Measurements from ENCODE around the gene SOX6. TPM values are rescaled to one million over a fixed set of nuclear protein-coding genes. Genes with fewer than 3 reads are reported as not detected.

SOX6 gene
- total RNA-seq, 4 donors from 2014 or later = 0.29 to 20.5 (median 8.2) TPM

DNA sequence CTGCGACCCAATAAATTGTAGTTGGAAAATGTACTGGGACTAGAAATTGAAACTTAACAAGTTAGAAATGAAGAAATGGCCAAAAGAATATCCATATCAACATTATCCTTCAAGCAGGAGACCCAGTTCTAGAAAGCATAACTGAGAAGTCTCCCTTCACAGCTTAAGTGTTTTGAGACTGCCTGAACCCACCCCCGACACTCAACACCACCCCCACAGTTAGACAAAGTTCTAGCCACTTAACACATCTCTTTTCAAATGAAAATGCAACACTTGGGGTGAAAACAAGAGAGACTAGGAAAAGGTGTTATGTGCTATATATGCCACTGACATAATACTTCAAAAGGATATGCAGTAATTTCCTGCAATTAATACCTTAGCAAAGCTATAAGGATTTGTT, 184.5 kb downstream of the SOX6 start:
- TF ChIP-seq, protein P1, sequence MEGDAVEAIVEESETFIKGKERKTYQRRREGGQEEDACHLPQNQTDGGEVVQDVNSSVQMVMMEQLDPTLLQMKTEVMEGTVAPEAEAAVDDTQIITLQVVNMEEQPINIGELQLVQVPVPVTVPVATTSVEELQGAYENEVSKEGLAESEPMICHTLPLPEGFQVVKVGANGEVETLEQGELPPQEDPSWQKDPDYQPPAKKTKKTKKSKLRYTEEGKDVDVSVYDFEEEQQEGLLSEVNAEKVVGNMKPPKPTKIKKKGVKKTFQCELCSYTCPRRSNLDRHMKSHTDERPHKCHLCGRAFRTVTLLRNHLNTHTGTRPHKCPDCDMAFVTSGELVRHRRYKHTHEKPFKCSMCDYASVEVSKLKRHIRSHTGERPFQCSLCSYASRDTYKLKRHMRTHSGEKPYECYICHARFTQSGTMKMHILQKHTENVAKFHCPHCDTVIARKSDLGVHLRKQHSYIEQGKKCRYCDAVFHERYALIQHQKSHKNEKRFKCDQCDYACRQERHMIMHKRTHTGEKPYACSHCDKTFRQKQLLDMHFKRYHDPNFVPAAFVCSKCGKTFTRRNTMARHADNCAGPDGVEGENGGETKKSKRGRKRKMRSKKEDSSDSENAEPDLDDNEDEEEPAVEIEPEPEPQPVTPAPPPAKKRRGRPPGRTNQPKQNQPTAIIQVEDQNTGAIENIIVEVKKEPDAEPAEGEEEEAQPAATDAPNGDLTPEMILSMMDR (IDR thresholded peaks at IDR 0.05) = no peak
- TF ChIP-seq POLR2A (IDR thresholded peaks at IDR 0.05) = no peak
- DNase-seq = no peak
- intact Hi-C loops (cut with DNase I; ENCODE audit: low total_unique reads) = no loop called here
- Histone ChIP-seq H3K36me3 (no peaks in the 10 kb centered on the region), H3K9me3 (no peaks in the 10 kb centered on the region), H3K4me1 (no peaks in the 10 kb centered on the region), H3K4me3 (no peak overlapping the region), H3K27ac (no peak overlapping the region), H3K27me3 (no peaks in the 10 kb centered on the region)

DNA sequence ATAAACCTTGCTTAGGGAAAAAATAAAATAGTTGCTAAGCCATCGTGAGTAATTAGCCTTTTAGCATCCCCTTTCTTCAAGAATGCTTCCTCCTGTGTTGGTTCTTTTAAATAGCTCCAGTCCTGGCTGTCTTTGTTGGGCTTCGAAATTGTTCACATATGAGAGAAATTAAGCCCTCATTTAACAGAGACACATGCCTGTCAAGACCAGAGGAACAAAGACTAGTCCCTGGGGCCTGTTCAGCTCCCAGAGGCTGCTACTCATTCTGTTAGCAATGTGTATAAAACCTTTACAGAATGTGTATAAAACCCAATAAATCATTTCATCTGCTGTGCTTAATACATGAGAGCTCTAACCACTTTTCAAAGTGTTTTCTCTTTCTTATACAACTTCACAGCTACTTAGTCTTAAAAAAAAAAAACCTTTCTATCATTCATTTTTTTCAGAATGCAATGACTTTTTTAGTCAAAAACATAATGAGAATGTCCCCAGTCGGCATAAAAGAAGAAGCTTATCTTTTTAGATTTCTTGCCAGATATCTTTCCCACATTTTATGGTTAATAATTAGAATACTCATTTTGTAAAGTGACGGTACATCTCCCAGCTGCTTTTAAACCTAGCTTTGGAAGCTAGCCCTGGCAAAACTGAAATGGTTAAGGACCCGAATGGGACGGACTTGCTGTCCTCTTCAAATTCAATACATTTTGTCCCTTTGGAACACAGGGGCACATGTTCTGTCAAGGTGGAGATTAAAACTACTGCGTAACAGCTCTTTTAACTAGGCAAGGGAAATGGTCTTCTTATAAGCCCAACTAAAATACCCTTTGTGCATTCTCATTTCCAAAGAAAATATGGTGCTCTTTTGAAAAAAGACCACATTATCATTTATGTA, 186.1 kb downstream of the SOX6 start:
- TF ChIP-seq, protein P1 (IDR thresholded peaks at IDR 0.05) = no peak
- no peak for TF ChIP-seq POLR2A (IDR thresholded peaks at IDR 0.05)
- no peak for DNase-seq
- Histone ChIP-seq H3K27me3 (no peaks in the 10 kb centered on the region), H3K9me3 (no peaks in the 10 kb centered on the region), H3K36me3 (no peaks in the 10 kb centered on the region), H3K4me1 (no peaks in the 10 kb centered on the region), H3K27ac (no peak overlapping the region), H3K4me3 (no peak overlapping the region)
- intact Hi-C loops (cut with DNase I; ENCODE audit: low total_unique reads) = no loop called here

- intact Hi-C loops (cut with DNase I; ENCODE audit: low total_unique reads) = no loop called here
- no peaks in the 10 kb centered on the region for H3K36me3 ChIP-seq
- TF ChIP-seq, protein P1 (IDR thresholded peaks at IDR 0.05) = no peak
- no peak for TF ChIP-seq POLR2A (IDR thresholded peaks at IDR 0.05)
- no peak overlapping the region for H3K4me3 ChIP-seq
- no peak for DNase-seq
- H3K27me3 ChIP-seq = no peaks in the 10 kb centered on the region
- H3K27ac ChIP-seq = no peak overlapping the region
- H3K4me1 ChIP-seq = no peaks in the 10 kb centered on the region
- no peaks in the 10 kb centered on the region for H3K9me3 ChIP-seq
Observed at GRCh38 chr11:16169541-16169940, 186.8 kb downstream of the SOX6 start.

- no peak for DNase-seq
- no peaks in the 10 kb centered on the region for H3K36me3 ChIP-seq
- no peak overlapping the region for H3K4me3 ChIP-seq
- no peaks in the 10 kb centered on the region for H3K9me3 ChIP-seq
- no peak for TF ChIP-seq POLR2A (IDR thresholded peaks at IDR 0.05)
- TF ChIP-seq, protein P1 (IDR thresholded peaks at IDR 0.05) = no peak
- intact Hi-C loops (cut with DNase I; ENCODE audit: low total_unique reads) = no loop called here
- H3K27me3 ChIP-seq = no peaks in the 10 kb centered on the region
- H3K27ac ChIP-seq = no peak overlapping the region
- no peaks in the 10 kb centered on the region for H3K4me1 ChIP-seq
Observed at GRCh38 chr11:16167706-16168487, 188.4 kb downstream of the SOX6 start.

DNA sequence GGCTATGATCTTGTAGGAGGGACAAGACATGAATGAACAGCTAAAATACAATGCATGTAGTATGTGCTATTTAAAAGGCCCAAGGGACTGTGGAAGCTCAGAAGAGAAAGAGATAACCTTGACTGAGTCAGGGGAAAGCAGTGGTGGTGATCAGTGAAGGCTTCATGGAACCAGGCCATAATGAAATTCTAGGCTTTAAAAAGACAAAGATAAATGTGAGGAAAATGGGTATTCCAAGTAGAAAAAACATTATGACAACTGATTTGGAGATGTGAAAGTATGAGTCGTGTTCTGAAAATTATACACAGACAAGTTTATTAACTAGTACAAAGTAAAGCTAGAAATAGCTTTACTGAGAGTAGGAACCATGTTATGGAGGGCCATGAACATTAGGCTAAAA, 189.8 kb downstream of the SOX6 start:
- Histone ChIP-seq H3K9me3 (no peaks in the 10 kb centered on the region), H3K4me1 (no peaks in the 10 kb centered on the region), H3K36me3 (no peaks in the 10 kb centered on the region), H3K27ac (no peak overlapping the region), H3K4me3 (no peak overlapping the region), H3K27me3 (no peaks in the 10 kb centered on the region)
- intact Hi-C loops (cut with DNase I; ENCODE audit: low total_unique reads) = no loop called here
- no peak for DNase-seq
- TF ChIP-seq POLR2A (IDR thresholded peaks at IDR 0.05) = no peak
- TF ChIP-seq, protein P1 (IDR thresholded peaks at IDR 0.05) = no peak

Data from uterus (tissue), 4 donors.